ENCODE data around the gene HACD3. TPM values are rescaled to one million over a fixed set of nuclear protein-coding genes. Genes with fewer than 3 reads are reported as not detected.

HACD3 gene
- total and polyA plus RNA-seq, 2 donors (not counting 1 experiment from before 2014, with no cell fraction given): 80.7 to 95.6 TPM

DNA sequence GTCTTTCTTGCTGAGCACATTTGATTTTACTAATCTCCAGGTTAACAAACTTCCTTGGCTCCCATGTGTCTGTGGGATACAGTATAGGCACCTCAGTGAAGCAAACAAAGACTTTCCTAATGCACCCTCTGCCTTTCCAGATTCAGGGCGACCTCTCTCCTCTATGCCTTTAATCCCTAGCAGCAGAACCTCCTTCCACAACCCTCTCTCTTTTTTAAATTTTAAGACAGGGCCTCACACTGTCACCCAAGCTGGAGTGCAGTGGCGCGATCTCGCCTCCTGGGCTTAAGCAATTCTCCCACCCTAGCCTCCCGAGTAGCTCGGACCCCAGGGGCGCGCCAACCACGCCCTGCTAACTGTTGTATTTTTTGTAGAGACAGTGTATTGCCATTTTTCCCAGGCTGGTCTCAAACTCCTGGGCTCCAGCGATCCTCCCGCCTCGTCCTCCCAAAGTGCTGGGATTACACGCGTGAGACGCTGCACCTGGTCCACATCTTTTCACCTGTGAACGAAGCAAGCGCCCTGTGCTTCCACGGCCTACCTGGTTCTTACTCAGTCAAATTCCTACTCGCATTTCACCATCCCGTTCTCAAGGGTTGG is 1.7 kb upstream of the HACD3 start:
- Histone ChIP-seq H3K4me3 (replicated peaks in 1 of 4; ENCODE audit: control extremely low read depth in 1 of 4, insufficient read depth in 1 of 4, low read depth in 3 of 4, low read length in 4 of 4) (no peak overlapping the region), H3K36me3 (ENCODE audit: control insufficient read depth, insufficient read depth, low read length) (no peaks in the 10 kb centered on the region), H3K79me2 (ENCODE audit: control insufficient read depth, insufficient read depth, low read length) (peaks cover 28% of the 10 kb centered on the region), H3K9me3 (ENCODE audit: control insufficient read depth, insufficient read depth, low read depth, low read length) (no peaks in the 10 kb centered on the region), H2AFZ (ENCODE audit: low read length) (no peak overlapping the region), H3K27me3 (ENCODE audit: control insufficient read depth, insufficient read depth, low read length) (no peaks in the 10 kb centered on the region), H3K9ac (ENCODE audit: insufficient read depth, low read length) (no peak overlapping the region), H3K4me1 (ENCODE audit: control insufficient read depth, extremely low read depth, insufficient read depth, low read length) (peaks cover 7% of the 10 kb centered on the region), H3K27ac (ENCODE audit: insufficient read depth, low read length) (no peak overlapping the region), H4K20me1 (ENCODE audit: control insufficient read depth, extremely low read depth, insufficient read depth, low read length) (no peaks in the 10 kb centered on the region), H3K4me2 (ENCODE audit: extremely low read depth, insufficient read depth, low read length) (no peak overlapping the region)
- TF ChIP-seq CTCF (conservative IDR thresholded peaks at IDR 0.05 in 1 of 2, IDR thresholded peaks at IDR 0.05 in 1 of 2; ENCODE audit: low read depth in 1 of 2, low read length in 2 of 2): no peak
- TF ChIP-seq EZH2 (IDR thresholded peaks at IDR 0.05; ENCODE audit: low read length, missing control alignments): no peak
- DNase-seq (ENCODE audit: low read depth in 2 of 2): no peak

DNA sequence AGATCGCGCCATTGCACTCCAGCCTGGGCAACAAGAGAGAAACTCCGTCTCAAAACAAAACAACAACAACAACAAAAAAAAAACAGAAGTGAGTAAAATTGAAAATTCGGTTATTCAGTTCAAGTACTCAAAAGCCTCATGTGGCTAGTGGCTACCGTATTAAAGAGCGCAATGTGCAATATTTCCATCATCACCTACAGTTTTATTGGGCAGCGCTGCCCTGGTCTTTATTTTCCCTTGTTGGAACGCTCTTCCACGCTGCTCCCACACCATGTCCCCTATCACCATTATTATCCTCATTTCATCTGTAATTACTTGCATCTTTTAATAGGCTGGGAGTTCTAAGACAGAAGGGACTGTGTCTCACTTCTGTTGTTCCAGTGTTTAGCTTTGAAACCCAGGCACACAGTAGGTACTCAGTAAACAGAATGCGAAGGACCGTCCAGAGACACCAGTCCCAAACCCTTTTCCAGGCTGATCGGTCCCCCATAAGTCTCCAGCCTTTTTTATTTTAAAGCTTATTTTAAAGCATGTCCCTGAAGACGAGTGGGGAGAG is 423 bp upstream of the HACD3 start:
- peak overlapping the region; percentile 67 for H3K4me2 ChIP-seq (ENCODE audit: extremely low read depth, insufficient read depth, low read length)
- peaks cover 7% of the 10 kb centered on the region for H3K4me1 ChIP-seq (ENCODE audit: control insufficient read depth, extremely low read depth, insufficient read depth, low read length)
- H3K9ac ChIP-seq (ENCODE audit: insufficient read depth, low read length): peak overlapping the region; percentile 82
- DNase-seq (ENCODE audit: low read depth in 2 of 2): peak in 1 of 2 donors; percentile 21
- H2AFZ ChIP-seq (ENCODE audit: low read length): peak overlapping the region; percentile 76
- H3K27me3 ChIP-seq (ENCODE audit: control insufficient read depth, insufficient read depth, low read length): no peaks in the 10 kb centered on the region
- peaks cover 39% of the 10 kb centered on the region for H3K79me2 ChIP-seq (ENCODE audit: control insufficient read depth, insufficient read depth, low read length)
- H3K36me3 ChIP-seq (ENCODE audit: control insufficient read depth, insufficient read depth, low read length): no peaks in the 10 kb centered on the region
- no peaks in the 10 kb centered on the region for H3K9me3 ChIP-seq (ENCODE audit: control insufficient read depth, insufficient read depth, low read depth, low read length)
- H3K4me3 ChIP-seq (replicated peaks in 1 of 4; ENCODE audit: control extremely low read depth in 1 of 4, insufficient read depth in 1 of 4, low read depth in 3 of 4, low read length in 4 of 4): peak overlapping the region; percentile 11 to 96 (median 76)
- H4K20me1 ChIP-seq (ENCODE audit: control insufficient read depth, extremely low read depth, insufficient read depth, low read length): no peaks in the 10 kb centered on the region
- peak overlapping the region; percentile 15 for H3K27ac ChIP-seq (ENCODE audit: insufficient read depth, low read length)
- TF ChIP-seq CTCF (conservative IDR thresholded peaks at IDR 0.05 in 1 of 2, IDR thresholded peaks at IDR 0.05 in 1 of 2; ENCODE audit: low read depth in 1 of 2, low read length in 2 of 2) (no peak), EZH2 (IDR thresholded peaks at IDR 0.05; ENCODE audit: low read length, missing control alignments) (no peak)

- peak overlapping the region; percentile 29 for H3K4me2 ChIP-seq (ENCODE audit: extremely low read depth, insufficient read depth, low read length)
Measured at GRCh38 chr15:65532738-65533051, 2.4 kb downstream of the HACD3 start.

More at GRCh38 chr15:65532738-65533051, 2.4 kb downstream of the HACD3 start:
- Histone ChIP-seq H2AFZ (ENCODE audit: low read length) (no peak overlapping the region), H3K27ac (ENCODE audit: insufficient read depth, low read length) (no peak overlapping the region), H3K27me3 (ENCODE audit: control insufficient read depth, insufficient read depth, low read length) (no peaks in the 10 kb centered on the region), H3K9ac (ENCODE audit: insufficient read depth, low read length) (no peak overlapping the region), H3K4me1 (ENCODE audit: control insufficient read depth, extremely low read depth, insufficient read depth, low read length) (peaks cover 7% of the 10 kb centered on the region), H3K36me3 (ENCODE audit: control insufficient read depth, insufficient read depth, low read length) (no peaks in the 10 kb centered on the region), H3K4me3 (replicated peaks in 1 of 4; ENCODE audit: control extremely low read depth in 1 of 4, insufficient read depth in 1 of 4, low read depth in 3 of 4, low read length in 4 of 4) (no peak overlapping the region), H4K20me1 (ENCODE audit: control insufficient read depth, extremely low read depth, insufficient read depth, low read length) (no peaks in the 10 kb centered on the region), H3K79me2 (ENCODE audit: control insufficient read depth, insufficient read depth, low read length) (peaks cover 63% of the 10 kb centered on the region), H3K9me3 (ENCODE audit: control insufficient read depth, insufficient read depth, low read depth, low read length) (no peaks in the 10 kb centered on the region)
- peak; percentile 59 to 65 for DNase-seq (ENCODE audit: low read depth in 2 of 2)
- no peak for TF ChIP-seq EZH2 (IDR thresholded peaks at IDR 0.05; ENCODE audit: low read length, missing control alignments)
- no peak for TF ChIP-seq CTCF (conservative IDR thresholded peaks at IDR 0.05 in 1 of 2, IDR thresholded peaks at IDR 0.05 in 1 of 2; ENCODE audit: low read depth in 1 of 2, low read length in 2 of 2)
